Mesendoderm (in vitro differentiated cells): ENCODE data around the gene DIMT1.

Experiments used
- DNase-seq: peaks from one replicate; pipeline ENCODE4 v3.0.0; 2013
- H2AK5ac ChIP-seq: 2 replicates; pipeline ENCODE4 v1.6.1; 2013; ENCODE audit warnings: low read length, inconsistent platforms
- H2BK120ac ChIP-seq: 2 replicates; pipeline ENCODE4 v1.6.1; 2013; ENCODE audit warnings: low read depth, mild to moderate bottlenecking, low read length, moderate library complexity, mixed read lengths
- H2BK15ac ChIP-seq: replicated peaks from 2 replicates; pipeline ENCODE4 v1.6.1; 2013; ENCODE audit warnings: low read depth, mild to moderate bottlenecking, moderate library complexity
- H2BK5ac ChIP-seq: 2 replicates; pipeline ENCODE4 v1.6.1; 2013; ENCODE audit warnings: low read length, inconsistent platforms
- H3K18ac ChIP-seq: 2 replicates; pipeline ENCODE4 v1.6.1; 2013; ENCODE audit warnings: mild to moderate bottlenecking, low read length, mixed read lengths
- H3K23ac ChIP-seq: one replicate; pipeline ENCODE4 v1.6.1; 2013; ENCODE audit warnings: low read length
- H3K27ac ChIP-seq: 2 replicates; pipeline ENCODE4 v1.5.1; 2013; ENCODE audit warnings: low read depth, mild to moderate bottlenecking, inconsistent platforms, low read length, moderate library complexity
- H3K27me3 ChIP-seq: 2 replicates; pipeline ENCODE4 v1.6.1; 2013; ENCODE audit warnings: low read length, control low read depth, mild to moderate bottlenecking, inconsistent platforms; ENCODE audit not compliant: insufficient read depth, poor library complexity
- H3K36me3 ChIP-seq: 2 replicates; pipeline ENCODE4 v1.6.1; 2013; ENCODE audit warnings: low read length, inconsistent platforms; ENCODE audit not compliant: control insufficient read depth, insufficient read depth
- H3K4ac ChIP-seq: one replicate; pipeline ENCODE4 v1.6.1; 2013; ENCODE audit warnings: low read depth, mild to moderate bottlenecking, low read length, moderate library complexity
- H3K4me1 ChIP-seq: 2 replicates; pipeline ENCODE4 v1.6.1; 2013; ENCODE audit warnings: low read depth, low read length, inconsistent platforms; ENCODE audit not compliant: control insufficient read depth
- H3K4me2 ChIP-seq: 2 replicates; pipeline ENCODE4 v1.6.1; 2013; ENCODE audit warnings: low read length
- H3K4me3 ChIP-seq: 2 replicates; pipeline ENCODE4 v1.5.1; 2013; ENCODE audit warnings: mild to moderate bottlenecking, low read length
- H3K56ac ChIP-seq: one replicate; pipeline ENCODE4 v1.6.1; 2013; ENCODE audit warnings: low read length
- H3K79me1 ChIP-seq: 2 replicates; pipeline ENCODE4 v1.6.1; 2013; ENCODE audit warnings: low read length, inconsistent platforms
- H3K79me2 ChIP-seq: 2 replicates; pipeline ENCODE4 v1.6.1; 2013; ENCODE audit warnings: mild to moderate bottlenecking, low read length; ENCODE audit not compliant: control insufficient read depth, insufficient read depth
- H3K9ac ChIP-seq: 2 replicates; pipeline ENCODE4 v1.6.1; 2013; ENCODE audit warnings: low read length, inconsistent platforms
- H4K5ac ChIP-seq: one replicate; pipeline ENCODE4 v1.6.1; 2013; ENCODE audit warnings: low read length
- H4K8ac ChIP-seq: one replicate; pipeline ENCODE4 v1.6.1; 2013; ENCODE audit warnings: low read depth, mild to moderate bottlenecking, control low read depth, low read length, moderate library complexity
- WGBS: extraction: QIAGEN DNeasy Blood & Tissue Kit; methylation state at CpG from one replicate; pipeline ENCODE4 v1.1.7; 2013; ENCODE audit warnings: low lambda C conversion rate, missing lambda C conversion rate; ENCODE audit not compliant: insufficient coverage; ENCODE audit errors: extremely low coverage; 5-methylcytosine and 5-hydroxymethylcytosine counted together

The DIMT1 gene

DNA sequence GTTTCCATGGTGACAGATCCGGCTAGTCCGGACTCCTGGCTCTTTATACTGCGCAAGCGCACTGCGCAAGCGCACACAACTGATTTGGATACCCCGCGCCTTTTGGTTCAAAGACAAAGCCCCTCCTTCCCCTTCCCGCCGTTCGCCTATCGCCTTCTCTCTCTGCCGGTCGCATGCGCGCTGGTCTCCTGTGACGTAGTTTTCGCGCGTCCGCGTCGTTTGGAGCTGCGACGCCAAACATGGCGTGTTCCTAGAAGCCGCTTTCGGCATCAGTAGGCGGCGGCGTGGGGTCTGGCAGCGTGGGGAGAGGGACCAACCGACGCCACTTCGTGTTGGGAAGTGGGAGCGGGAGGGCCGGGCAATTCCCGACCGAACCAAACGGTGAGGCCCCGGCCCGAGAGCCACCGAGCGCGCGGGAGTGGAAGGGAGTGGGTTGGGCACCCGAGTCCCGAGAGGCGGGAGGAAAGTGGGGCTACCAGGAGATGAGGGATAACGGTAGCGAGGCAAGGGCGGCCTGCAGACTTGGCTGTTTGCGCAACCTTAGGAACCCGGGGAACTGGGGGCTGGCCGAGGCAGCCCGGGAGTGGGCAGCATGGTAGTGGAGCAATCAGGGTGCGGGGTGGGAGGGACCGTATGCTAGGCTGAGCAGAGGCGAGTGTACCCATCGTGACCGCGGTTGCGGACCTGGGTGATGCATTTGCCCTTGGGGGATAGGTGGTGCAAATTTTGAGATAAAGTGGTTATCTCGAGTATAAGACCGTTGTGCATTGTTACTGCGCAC is 9.0 kb upstream of the DIMT1 start, which contains the start of gene IPO11:
TSS of gene IPO11 (plus strand) at position 215 of the 781 bp plus-strand sequence. CDS start 24,517 bp downstream, outside the sequence.
- Histone ChIP-seq H2AK5ac (no peak within 1 kb of the TSS), H2BK120ac (no peak within 1 kb of the TSS), H4K8ac (no peak within 1 kb of the TSS), H3K4me2 (peak within 1 kb of the TSS; percentile 92), H4K5ac (peak within 1 kb of the TSS; percentile 44), H2BK15ac (no peak within 1 kb of the TSS), H3K4me1 (peaks cover 2% of the 10 kb centered on the region), H3K9ac (peak within 1 kb of the TSS; percentile 86), H2BK5ac (no peak within 1 kb of the TSS), H3K18ac (no peak within 1 kb of the TSS), H3K79me2 (peaks cover 36% of the 10 kb centered on the region), H3K56ac (peak within 1 kb of the TSS; percentile 93), H3K36me3 (no peaks in the 10 kb centered on the region), H3K23ac (no peak within 1 kb of the TSS), H3K27ac (no peak within 1 kb of the TSS), H3K4me3 (peak within 1 kb of the TSS; percentile 97), H3K4ac (peak within 1 kb of the TSS; percentile 37), H3K79me1 (no peaks in the 10 kb centered on the region), H3K27me3 (no peaks in the 10 kb centered on the region)
- peak; percentile 100 for DNase-seq
- WGBS, result no CpG with 5 or more reads among the region's 66 CpGs

DNA sequence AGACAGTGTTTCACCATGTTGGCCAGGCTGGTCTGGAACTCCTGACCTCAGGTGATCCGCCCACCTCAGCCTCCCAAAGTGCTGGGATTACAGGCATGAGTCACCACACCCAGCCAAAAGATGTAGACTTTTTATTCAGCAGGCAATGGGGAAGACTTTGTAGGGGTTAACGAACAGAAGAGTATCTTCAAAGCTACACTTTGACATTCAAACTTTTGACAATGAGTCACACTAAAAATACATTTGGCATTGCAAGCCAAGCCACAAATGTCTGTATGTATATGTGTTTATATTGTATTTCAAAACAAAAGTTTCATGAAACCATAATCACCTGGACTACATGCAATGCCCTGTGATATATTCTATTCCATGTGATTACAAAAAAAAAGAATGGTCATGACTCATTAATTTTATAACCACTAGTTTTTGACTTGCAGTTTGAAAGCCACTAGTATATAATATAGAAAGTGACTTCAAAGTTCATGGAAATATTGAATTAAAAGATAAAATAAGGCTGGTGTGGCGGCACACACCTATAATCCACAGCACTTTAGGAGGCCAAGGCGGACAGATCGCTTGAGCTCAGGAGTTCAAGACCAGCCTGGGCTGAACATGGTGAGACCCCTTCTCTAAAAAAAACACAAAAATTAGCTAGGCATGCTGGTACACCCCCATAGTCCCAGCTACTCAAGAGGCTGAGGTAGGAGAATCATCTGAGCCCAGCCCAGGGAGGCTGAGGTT is 8.3 kb downstream of the DIMT1 start:
- no CpG with 5 or more reads among the region's 5 CpGs for WGBS

GRCh38 chr5:62386824-62387223 is 16.9 kb downstream of the DIMT1 start:
- H2BK5ac ChIP-seq, result no peak overlapping the region
- H2AK5ac ChIP-seq, result no peak overlapping the region
- no peak overlapping the region for H3K27ac ChIP-seq
- no peak overlapping the region for H3K23ac ChIP-seq
- H3K4me3 ChIP-seq, result no peak overlapping the region
- no peaks in the 10 kb centered on the region for H3K4me1 ChIP-seq
- no peak overlapping the region for H2BK120ac ChIP-seq
- no peak overlapping the region for H3K18ac ChIP-seq
- H3K36me3 ChIP-seq, result peaks cover 5% of the 10 kb centered on the region
- H3K9ac ChIP-seq, result no peak overlapping the region
- DNase-seq, result no peak
- no peaks in the 10 kb centered on the region for H3K27me3 ChIP-seq
- H4K5ac ChIP-seq, result no peak overlapping the region
- no peak overlapping the region for H4K8ac ChIP-seq
- no peak overlapping the region for H3K4ac ChIP-seq
- no peaks in the 10 kb centered on the region for H3K79me2 ChIP-seq
- H3K4me2 ChIP-seq, result no peak overlapping the region
- H3K56ac ChIP-seq, result no peak overlapping the region
- no peaks in the 10 kb centered on the region for H3K79me1 ChIP-seq
- no peak overlapping the region for H2BK15ac ChIP-seq

More for the DNA sequence above, 8.3 kb downstream of the DIMT1 start:
- no peaks in the 10 kb centered on the region for H3K4me1 ChIP-seq
- H4K5ac ChIP-seq, result no peak overlapping the region
- no peaks in the 10 kb centered on the region for H3K79me1 ChIP-seq
- H3K4ac ChIP-seq, result no peak overlapping the region
- no peak overlapping the region for H3K4me3 ChIP-seq
- H3K18ac ChIP-seq, result no peak overlapping the region
- peaks cover 3% of the 10 kb centered on the region for H3K36me3 ChIP-seq
- no peak overlapping the region for H3K4me2 ChIP-seq
- no peak overlapping the region for H2BK15ac ChIP-seq
- no peak overlapping the region for H3K9ac ChIP-seq
- H3K79me2 ChIP-seq, result no peaks in the 10 kb centered on the region
- H2BK5ac ChIP-seq, result no peak overlapping the region
- no peak overlapping the region for H3K56ac ChIP-seq
- DNase-seq, result no peak
- no peak overlapping the region for H4K8ac ChIP-seq
- no peaks in the 10 kb centered on the region for H3K27me3 ChIP-seq
- H2AK5ac ChIP-seq, result no peak overlapping the region
- no peak overlapping the region for H3K27ac ChIP-seq
- H2BK120ac ChIP-seq, result no peak overlapping the region
- no peak overlapping the region for H3K23ac ChIP-seq

DNA sequence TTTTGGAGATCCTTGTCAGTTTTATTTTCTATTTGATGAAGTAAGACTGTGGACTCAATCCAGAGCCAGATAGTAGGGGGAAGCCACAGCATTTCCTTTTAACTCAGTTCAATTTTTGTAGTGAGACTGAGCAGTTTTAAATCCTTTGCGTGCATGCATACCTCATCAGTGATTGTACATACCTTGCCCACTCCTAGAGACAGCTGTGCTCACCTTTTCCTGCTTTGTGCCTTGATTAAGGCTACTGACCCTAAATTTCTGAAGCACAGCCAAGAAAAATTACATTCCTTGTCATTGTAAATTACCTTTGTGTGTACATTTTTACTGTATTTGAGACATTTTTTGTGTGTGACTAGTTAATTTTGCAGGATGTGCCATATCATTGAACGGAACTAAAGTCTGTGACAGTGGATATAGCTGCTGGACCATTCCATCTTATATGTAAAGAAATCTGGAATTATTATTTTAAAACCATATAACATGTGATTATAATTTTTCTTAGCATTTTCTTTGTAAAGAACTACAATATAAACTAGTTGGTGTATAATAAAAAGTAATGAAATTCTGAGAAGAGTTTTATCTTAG is 17.8 kb downstream of the DIMT1 start:
- no peaks in the 10 kb centered on the region for H3K4me1 ChIP-seq
- H4K5ac ChIP-seq, result no peak overlapping the region
- H3K36me3 ChIP-seq, result peaks cover 5% of the 10 kb centered on the region
- H3K4me2 ChIP-seq, result no peak overlapping the region
- H2BK15ac ChIP-seq, result no peak overlapping the region
- H3K27ac ChIP-seq, result no peak overlapping the region
- no peaks in the 10 kb centered on the region for H3K79me1 ChIP-seq
- H2BK5ac ChIP-seq, result no peak overlapping the region
- H3K4me3 ChIP-seq, result no peak overlapping the region
- H4K8ac ChIP-seq, result no peak overlapping the region
- no peak for DNase-seq
- no peak overlapping the region for H3K9ac ChIP-seq
- no peak overlapping the region for H2AK5ac ChIP-seq
- no CpG with 5 or more reads among the region's 2 CpGs for WGBS
- H3K79me2 ChIP-seq, result no peaks in the 10 kb centered on the region
- no peaks in the 10 kb centered on the region for H3K27me3 ChIP-seq
- no peak overlapping the region for H3K4ac ChIP-seq
- H3K18ac ChIP-seq, result no peak overlapping the region
- H3K23ac ChIP-seq, result no peak overlapping the region
- no peak overlapping the region for H2BK120ac ChIP-seq
- no peak overlapping the region for H3K56ac ChIP-seq

DNA sequence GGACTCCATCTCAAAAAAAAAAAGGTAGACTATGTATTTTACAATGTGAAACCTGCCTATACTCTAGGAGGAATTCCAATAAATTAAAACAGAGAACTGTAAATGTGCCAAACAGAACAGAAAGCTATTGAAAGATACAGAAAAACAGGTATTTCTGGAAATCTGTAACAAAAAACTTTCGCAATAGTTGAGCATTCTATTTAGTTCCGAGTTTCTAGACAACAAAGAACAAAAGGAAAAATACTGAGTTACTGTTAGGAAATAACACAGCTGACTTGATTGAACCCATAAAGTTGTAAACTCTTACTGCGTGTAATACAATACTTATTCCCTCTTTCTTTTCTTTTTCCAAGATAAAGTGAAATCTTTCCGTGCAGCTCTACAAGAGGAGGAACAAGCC is 18.6 kb downstream of the DIMT1 start:
- peaks cover 5% of the 10 kb centered on the region for H3K36me3 ChIP-seq
- H3K18ac ChIP-seq, result no peak overlapping the region

More for the DNA sequence above, 18.6 kb downstream of the DIMT1 start:
- Histone ChIP-seq H4K8ac (no peak overlapping the region), H2AK5ac (no peak overlapping the region), H2BK5ac (no peak overlapping the region), H3K79me2 (no peaks in the 10 kb centered on the region), H3K4ac (no peak overlapping the region), H3K56ac (no peak overlapping the region), H3K4me1 (no peaks in the 10 kb centered on the region), H3K27me3 (no peaks in the 10 kb centered on the region), H2BK15ac (no peak overlapping the region), H2BK120ac (no peak overlapping the region), H3K23ac (no peak overlapping the region), H4K5ac (no peak overlapping the region), H3K4me2 (no peak overlapping the region), H3K9ac (no peak overlapping the region), H3K27ac (no peak overlapping the region), H3K79me1 (no peaks in the 10 kb centered on the region), H3K4me3 (no peak overlapping the region)
- no peak for DNase-seq
- WGBS, result no CpG with 5 or more reads among the region's 4 CpGs
